G401.6 (cell line): ENCODE data around the gene RFC1.
A peak's percentile ranks its signal among the peaks of the same experiment; 100 is the strongest.
"Not testable (repeated sequence)": the region's sequence is repeated elsewhere in the genome, so short reads cannot be mapped to it uniquely, and the experiment has no call there.

Experiments used
- FAIRE-seq: peaks from 2 replicates; lab custom pipeline; 2012; peaks lifted over from hg19 to GRCh38; lab: Jason Lieb, UNC

Gene RFC1, protein sequence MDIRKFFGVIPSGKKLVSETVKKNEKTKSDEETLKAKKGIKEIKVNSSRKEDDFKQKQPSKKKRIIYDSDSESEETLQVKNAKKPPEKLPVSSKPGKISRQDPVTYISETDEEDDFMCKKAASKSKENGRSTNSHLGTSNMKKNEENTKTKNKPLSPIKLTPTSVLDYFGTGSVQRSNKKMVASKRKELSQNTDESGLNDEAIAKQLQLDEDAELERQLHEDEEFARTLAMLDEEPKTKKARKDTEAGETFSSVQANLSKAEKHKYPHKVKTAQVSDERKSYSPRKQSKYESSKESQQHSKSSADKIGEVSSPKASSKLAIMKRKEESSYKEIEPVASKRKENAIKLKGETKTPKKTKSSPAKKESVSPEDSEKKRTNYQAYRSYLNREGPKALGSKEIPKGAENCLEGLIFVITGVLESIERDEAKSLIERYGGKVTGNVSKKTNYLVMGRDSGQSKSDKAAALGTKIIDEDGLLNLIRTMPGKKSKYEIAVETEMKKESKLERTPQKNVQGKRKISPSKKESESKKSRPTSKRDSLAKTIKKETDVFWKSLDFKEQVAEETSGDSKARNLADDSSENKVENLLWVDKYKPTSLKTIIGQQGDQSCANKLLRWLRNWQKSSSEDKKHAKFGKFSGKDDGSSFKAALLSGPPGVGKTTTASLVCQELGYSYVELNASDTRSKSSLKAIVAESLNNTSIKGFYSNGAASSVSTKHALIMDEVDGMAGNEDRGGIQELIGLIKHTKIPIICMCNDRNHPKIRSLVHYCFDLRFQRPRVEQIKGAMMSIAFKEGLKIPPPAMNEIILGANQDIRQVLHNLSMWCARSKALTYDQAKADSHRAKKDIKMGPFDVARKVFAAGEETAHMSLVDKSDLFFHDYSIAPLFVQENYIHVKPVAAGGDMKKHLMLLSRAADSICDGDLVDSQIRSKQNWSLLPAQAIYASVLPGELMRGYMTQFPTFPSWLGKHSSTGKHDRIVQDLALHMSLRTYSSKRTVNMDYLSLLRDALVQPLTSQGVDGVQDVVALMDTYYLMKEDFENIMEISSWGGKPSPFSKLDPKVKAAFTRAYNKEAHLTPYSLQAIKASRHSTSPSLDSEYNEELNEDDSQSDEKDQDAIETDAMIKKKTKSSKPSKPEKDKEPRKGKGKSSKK

GRCh38 chr4:39365830-39366771, at the start of gene RFC1:
Gene RFC1 (minus strand): TSS chr4:39366362. CDS start chr4:39366241, 121 bp downstream.
- peak; percentile 28 for FAIRE-seq

DNA sequence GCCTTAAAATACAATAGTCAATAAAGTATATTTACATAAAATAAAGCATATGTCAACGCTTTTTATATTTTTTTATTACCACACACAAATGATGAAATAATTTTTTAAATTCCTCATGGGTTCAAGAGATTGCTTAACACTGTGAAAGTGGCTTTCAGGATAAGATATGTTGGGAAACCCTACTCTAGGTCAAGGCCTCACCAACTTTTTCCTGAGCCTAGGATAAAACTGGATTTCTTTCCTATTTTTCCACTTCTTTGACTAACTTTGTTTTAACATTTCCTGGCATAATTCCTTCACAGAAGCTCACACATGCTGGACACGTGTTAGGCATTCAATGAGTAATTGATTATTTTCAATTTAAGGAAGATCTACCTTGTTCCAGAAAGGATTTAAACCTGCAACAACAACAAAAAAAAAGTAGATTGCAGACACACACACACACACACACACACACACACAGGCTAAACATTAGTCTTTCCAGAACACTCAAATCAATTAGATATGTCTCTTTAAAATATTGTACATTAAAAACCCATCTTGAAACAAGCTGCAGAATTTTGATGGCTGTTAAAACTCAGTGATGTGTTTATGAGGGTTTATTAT, 49.6 kb upstream of the RFC1 start:
- FAIRE-seq, result no peak

DNA sequence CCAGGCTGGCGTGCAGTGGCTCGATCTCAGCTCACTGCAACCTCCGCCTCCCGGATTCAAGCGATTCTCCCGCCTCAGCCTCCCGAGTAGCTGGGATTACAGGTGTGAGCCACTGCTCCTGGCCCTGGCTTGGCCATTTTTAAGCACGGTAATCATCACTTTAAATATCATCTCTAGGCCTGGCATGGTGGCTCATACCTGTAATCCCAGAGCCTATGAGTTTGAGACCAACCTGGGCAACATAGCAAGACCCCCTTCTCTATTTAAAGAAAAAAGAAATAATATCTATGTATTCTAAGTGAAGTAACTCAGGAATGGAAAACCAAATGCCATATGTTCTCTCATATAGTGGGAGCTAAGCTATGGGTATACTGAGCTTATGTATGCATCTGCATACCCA, 45.4 kb upstream of the RFC1 start:
- not testable (repeated sequence) for FAIRE-seq

DNA sequence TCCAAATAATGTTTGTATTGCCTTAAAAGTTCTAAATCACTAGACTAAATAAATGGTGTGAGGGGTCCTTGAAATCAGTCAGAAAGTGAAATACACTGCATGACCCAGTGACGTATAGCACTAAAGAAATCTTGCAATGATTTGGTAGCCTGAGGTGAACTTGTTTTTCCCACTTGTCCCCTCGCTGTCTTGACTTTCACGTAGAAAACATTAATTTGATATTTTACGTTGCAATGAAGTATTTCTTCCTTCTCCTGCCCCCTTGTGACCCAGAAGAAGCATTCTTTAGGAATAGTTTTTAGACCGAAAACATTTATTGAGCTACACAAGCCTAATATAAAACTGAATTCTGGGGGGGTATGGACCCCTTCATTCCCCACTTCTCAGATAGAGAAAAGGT, 44.3 kb upstream of the RFC1 start:
- no peak for FAIRE-seq

DNA sequence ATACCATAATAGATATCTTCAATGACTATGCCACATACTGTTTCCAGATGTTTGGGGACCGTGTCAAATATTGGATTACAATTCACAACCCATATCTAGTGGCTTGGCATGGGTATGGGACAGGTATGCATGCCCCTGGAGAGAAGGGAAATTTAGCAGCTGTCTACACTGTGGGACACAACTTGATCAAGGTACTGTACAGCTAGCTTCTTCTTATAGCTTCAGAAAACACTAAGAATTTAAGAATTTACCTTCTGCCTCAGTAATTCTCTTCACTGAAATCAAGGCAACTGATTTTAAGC, 41.4 kb upstream of the RFC1 start:
- FAIRE-seq, result no peak

DNA sequence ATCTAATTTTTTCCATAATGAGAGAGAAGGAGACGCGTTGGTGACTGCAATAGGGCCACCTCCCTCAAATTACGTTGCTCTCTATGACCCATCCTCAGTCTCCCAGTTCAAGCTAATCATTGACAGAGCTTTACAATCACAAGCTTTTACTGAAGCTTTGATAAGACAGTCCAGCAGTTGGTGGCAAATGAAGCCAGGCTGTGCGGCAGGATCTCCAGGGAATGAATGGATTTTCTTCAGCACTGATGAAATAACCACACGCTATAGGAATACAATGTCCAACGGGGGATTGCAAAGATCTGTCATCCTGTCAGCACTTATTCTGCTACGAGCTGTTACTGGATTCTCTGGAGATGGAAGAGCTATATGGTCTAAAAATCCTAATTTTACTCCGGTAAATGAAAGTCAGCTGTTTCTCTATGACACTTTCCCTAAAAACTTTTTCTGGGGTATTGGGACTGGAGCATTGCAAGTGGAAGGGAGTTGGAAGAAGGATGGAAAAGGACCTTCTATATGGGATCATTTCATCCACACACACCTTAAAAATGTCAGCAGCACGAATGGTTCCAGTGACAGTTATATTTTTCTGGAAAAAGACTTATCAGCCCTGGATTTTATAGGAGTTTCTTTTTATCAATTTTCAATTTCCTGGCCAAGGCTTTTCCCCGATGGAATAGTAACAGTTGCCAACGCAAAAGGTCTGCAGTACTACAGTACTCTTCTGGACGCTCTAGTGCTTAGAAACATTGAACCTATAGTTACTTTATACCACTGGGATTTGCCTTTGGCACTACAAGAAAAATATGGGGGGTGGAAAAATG, 40.8 kb upstream of the RFC1 start, which contains the start of gene KLB:
Gene KLB, plus strand, starts transcription at position 168 of the 821 bp plus-strand sequence. Its CDS starts 20 bp downstream, at position 188.
- FAIRE-seq, result no peak

DNA sequence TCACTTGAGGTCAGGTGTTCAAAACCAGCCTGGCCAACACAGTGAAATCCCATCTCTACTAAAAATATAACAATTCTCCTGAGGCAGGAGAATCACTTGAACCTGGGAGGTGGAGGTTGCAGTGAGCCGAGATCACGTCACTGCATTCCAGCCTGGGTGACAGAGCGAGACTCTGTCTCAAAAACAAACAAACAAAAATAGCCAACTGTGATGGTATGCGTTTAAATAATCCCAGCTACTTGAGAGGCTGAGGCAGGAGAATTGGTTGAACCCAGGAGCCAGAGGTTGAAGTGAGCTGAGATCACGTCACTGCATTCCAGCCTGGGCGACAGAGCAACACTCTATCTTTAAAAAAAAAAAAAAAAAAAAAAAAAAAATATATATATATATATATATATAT, 35.5 kb upstream of the RFC1 start:
- not testable (repeated sequence) for FAIRE-seq

DNA sequence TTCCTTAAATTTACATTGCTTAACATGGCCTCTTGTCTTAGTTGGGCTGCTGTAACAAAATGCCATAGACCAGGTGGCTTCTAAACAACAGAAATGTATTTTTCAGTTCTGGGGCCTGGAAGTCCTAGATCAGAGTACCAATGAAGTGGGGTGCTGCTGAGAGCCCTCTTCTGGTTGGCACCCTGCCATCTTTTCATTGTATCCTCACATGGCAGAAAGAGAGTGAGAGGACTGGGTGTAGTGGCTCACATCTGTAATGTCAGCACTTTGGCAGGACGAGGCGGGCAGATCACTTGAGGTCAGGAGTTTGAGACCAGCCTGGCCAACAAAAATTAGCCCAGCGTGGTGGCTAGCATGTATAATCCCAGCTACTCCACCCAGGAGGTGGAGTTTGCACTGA, 28.5 kb upstream of the RFC1 start:
- FAIRE-seq, result no peak

DNA sequence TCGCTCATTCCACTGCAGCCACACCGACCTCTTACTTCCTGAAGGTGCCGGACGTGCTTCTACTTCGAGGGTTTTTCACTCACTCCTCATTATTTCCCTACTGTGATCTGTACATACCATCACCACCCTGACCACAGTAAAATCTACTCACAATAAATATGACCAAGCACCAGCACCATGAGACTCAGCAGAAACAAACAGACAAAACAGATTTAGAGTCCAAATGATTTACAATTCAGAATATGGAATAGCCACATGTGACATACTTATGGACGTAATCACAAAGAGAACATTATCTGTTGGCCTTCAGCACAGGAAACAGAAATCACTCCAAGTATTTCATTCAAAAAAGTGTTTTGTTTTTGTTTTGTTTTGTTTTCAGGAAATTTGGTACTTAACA, 24.4 kb upstream of the RFC1 start:
- FAIRE-seq, result no peak

DNA sequence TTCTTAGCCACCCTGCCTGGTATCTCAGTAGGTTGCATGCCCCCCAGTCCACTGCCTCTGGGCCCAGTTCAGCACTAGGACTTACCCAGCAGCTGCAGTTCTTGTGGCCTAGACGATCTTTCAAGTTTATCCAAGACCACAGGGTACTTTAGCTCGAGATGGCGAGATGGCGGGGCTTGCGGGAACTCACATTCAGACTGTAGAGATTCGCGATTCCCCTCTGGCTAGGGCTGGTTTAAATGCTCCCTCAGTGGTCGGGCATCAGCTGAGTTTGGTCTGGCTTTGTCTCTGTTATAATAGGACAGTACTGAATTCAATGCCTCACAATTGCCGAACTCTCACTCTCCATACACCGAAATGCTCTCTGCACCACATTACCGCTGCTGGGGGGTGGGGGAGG, 18.4 kb upstream of the RFC1 start:
- no peak for FAIRE-seq

DNA sequence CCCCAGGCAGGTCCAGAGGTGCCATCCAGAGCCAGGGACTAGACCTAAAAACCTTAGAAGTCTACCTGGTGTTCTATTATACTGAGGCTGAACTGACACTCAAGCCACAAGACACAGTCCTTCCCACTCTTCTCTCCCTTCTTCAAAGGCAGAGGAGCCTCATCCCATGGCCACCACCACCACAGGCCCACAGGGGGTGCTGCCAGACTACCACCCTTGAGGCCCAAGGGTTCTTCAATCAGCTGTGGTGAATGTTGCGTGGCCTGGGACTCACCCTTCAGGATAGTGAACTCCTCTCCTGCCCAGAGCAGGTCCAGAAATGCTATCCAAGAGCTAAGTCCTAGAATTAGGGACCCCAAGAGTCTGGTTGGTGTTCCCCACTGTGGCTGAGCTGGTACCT, 17.5 kb upstream of the RFC1 start:
- no peak for FAIRE-seq

- FAIRE-seq, result no peak
Measured at GRCh38 chr4:39375478-39375877, 9.3 kb upstream of the RFC1 start.

DNA sequence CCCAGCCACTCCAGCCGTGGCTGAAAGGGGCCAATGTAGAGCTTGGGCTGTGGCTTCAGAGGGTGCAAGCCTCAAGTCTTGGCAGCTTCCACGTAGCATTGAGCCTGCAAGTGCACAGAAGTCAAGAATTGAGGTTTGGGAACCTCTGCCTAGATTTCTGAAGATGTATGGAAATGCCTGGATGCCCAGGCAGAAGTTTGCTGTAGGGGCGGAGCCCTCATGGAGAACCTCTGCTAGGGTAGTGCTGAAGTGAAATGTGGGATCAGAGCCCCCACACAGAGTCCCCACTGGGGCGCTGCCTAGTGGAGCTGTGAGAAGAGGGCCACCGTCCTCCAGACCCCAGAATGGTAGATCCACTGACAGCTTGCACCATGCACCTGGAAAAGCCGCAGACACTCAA, 5.0 kb upstream of the RFC1 start:
- not testable (repeated sequence) for FAIRE-seq

- FAIRE-seq, result no peak
Measured at GRCh38 chr4:39369301-39369700, 3.1 kb upstream of the RFC1 start.

DNA sequence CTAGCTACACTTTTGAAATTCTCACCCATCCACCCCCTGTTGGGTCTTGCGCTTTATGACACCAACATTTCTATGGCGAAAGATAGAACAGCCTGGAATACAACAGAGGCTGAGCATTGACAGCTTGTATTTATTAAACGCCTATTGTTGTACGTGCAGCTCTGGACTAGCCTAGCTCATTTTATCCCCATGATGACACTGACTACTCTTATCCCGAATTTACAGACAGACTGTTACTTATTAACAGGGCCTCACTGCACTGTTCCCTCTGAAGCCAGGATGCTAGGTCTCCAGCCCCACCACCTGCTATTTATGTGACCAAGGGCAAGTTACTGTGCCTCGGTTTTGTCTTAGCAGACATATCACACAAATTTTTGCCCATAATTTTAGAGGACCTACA, 1.0 kb upstream of the RFC1 start:
- FAIRE-seq, result no peak

GRCh38 chr4:39365360-39365759, 802 bp downstream of the RFC1 start:
- FAIRE-seq, result no peak

DNA sequence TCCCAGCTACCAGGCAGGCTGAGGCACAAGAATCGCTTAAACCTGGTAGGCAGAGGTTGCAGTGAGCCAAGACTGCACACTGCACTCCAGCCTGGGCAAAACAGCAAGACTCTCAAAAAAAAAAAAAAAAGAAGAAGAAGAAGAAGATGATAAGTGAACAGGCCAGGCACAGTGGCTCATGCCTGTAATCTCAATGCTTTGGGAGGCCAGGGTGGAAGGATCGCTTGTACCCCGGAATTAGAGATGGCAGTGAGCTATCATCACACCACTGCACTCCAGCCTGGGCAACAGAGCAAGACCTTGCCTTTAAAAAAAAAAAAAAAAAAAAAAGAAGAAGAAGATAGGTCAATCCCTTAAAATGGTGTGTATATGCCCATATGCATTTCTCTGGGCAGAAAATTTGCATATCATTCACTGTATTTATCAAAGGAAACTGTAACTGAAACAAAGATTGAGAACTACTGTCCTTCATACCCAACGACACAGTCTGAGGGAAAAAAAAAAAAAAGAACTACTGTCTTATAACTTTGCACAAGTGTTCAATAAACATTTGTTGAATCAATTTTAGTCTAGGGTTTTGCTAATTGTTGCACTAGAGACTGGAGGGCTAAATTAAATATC, 2.3 kb downstream of the RFC1 start:
- no peak for FAIRE-seq

- FAIRE-seq, result no peak
Measured at GRCh38 chr4:39362827-39363226, 3.3 kb downstream of the RFC1 start.

GRCh38 chr4:39360611-39361010, 5.6 kb downstream of the RFC1 start:
- FAIRE-seq, result not testable (repeated sequence)

DNA sequence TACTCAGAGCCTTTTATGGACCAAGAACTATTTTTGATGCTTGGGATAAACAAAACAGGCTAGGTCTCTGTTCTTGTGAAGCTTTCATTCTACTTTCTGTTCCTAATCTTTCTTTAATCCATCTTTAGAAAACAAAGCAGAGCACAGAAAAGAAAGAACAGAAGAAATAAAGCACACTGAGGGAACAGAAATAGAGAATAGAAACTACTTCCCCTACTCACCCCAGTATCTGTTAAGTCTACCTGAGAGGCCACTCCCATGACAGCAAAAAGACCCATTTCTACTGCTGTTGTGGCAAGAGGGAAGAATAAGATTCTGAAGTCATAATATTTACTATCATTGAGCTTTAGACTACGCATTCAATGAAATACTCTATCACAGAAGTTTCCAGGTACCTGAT, 9.2 kb downstream of the RFC1 start:
- no peak for FAIRE-seq
